Measurements from ENCODE around the gene KCNA5.

KCNA5 gene

GRCh38 chr12:5030066-5030465 is 13.6 kb upstream of the KCNA5 start:
- no peak for DNase-seq

GRCh38 chr12:5031242-5031641 is 12.4 kb upstream of the KCNA5 start:
- DNase-seq: no peak

- DNase-seq: no peak
These were observed 11.7 kb upstream of the KCNA5 start for GRCh38 chr12:5031958-5032357.

GRCh38 chr12:5032821-5033220 is 10.9 kb upstream of the KCNA5 start:
- DNase-seq: no peak

- DNase-seq: no peak
These were observed 9.8 kb upstream of the KCNA5 start for GRCh38 chr12:5033883-5034282.

- no peak for DNase-seq
These were observed 9.1 kb upstream of the KCNA5 start for GRCh38 chr12:5034603-5035002.

GRCh38 chr12:5035618-5036017 is 8.1 kb upstream of the KCNA5 start:
- no peak for DNase-seq

GRCh38 chr12:5036031-5036430 is 7.6 kb upstream of the KCNA5 start:
- DNase-seq: no peak

GRCh38 chr12:5037795-5038357 is 5.8 kb upstream of the KCNA5 start:
- DNase-seq: no peak

GRCh38 chr12:5038781-5039311 is 4.8 kb upstream of the KCNA5 start:
- DNase-seq: no peak

GRCh38 chr12:5039815-5040214 is 3.9 kb upstream of the KCNA5 start:
- DNase-seq: no peak

GRCh38 chr12:5040368-5040767 is 3.3 kb upstream of the KCNA5 start:
- DNase-seq: no peak

- no peak for DNase-seq
These were observed 979 bp downstream of the KCNA5 start for GRCh38 chr12:5044420-5045295.

- no peak for DNase-seq
These were observed 3.4 kb downstream of the KCNA5 start for GRCh38 chr12:5047094-5047493.

GRCh38 chr12:5047729-5048128 is 4.0 kb downstream of the KCNA5 start:
- DNase-seq: no peak

- no peak for DNase-seq
These were observed 6.9 kb downstream of the KCNA5 start for GRCh38 chr12:5050542-5050941.

- no peak for DNase-seq
These were observed 7.7 kb downstream of the KCNA5 start for GRCh38 chr12:5051334-5051733.

GRCh38 chr12:5051913-5052312 is 8.2 kb downstream of the KCNA5 start:
- no peak for DNase-seq

- no peak for DNase-seq
These were observed 8.7 kb downstream of the KCNA5 start for GRCh38 chr12:5052348-5052747.

- no peak for DNase-seq
These were observed 15.7 kb downstream of the KCNA5 start for GRCh38 chr12:5059358-5059757.

- no peak for DNase-seq
These were observed 17.3 kb downstream of the KCNA5 start for GRCh38 chr12:5060958-5061357.

GRCh38 chr12:5063149-5063548 is 19.5 kb downstream of the KCNA5 start:
- DNase-seq: no peak

- DNase-seq: no peak
These were observed 21.3 kb downstream of the KCNA5 start for GRCh38 chr12:5064913-5065490.

- no peak for DNase-seq
These were observed 22.6 kb downstream of the KCNA5 start for GRCh38 chr12:5066251-5066650.

Measured in NCI-H526 treated with DMSO at 0.1 percent for 48 hours (cell line).